AG10803 (cell line): ENCODE data around the gene PIGP.
"Not testable (repeated sequence)": the region's sequence is repeated elsewhere in the genome, so short reads cannot be mapped to it uniquely, and the experiment has no call there.

Source experiments
- DNase-seq: peaks from one replicate; pipeline ENCODE4 v3.0.0; 2010; ENCODE audit warnings: low read depth
- H3K4me3 ChIP-seq: 2 replicates; pipeline ENCODE4 v1.5.1; 2011; ENCODE audit warnings: mild to moderate bottlenecking, low read length, control low read depth
- CTCF ChIP-seq: conservative IDR thresholded peaks from 2 replicates; pipeline ENCODE4 v1.5.1; 2011; ENCODE audit warnings: mild to moderate bottlenecking, low read length, control low read depth, inconsistent platforms

Gene PIGP

GRCh38 chr21:37072988-37073416 is at the start of gene PIGP, which contains the start of gene TTC3:
Gene PIGP, minus strand, starts transcription at chr21:37073071. Its CDS starts 556 bp downstream, at chr21:37072515.
Gene TTC3, plus strand, starts transcription at chr21:37073254. Its CDS starts 14,004 bp downstream, at chr21:37087258.
- DNase-seq: peak; percentile 92
- TF ChIP-seq CTCF: no peak
- H3K4me3 ChIP-seq: peak within 1 kb of the TSS; percentile 89

- TF ChIP-seq CTCF: no peak
- H3K4me3 ChIP-seq: no peak overlapping the region
- no peak for DNase-seq
Measured at GRCh38 chr21:37119421-37120218, 46.7 kb upstream of the PIGP start.

GRCh38 chr21:37118187-37118826 is 45.4 kb upstream of the PIGP start:
- H3K4me3 ChIP-seq: no peak overlapping the region
- no peak for DNase-seq
- TF ChIP-seq CTCF: no peak

- TF ChIP-seq CTCF: no peak
- H3K4me3 ChIP-seq: no peak overlapping the region
- DNase-seq: no peak
Measured at GRCh38 chr21:37117204-37117603, 44.3 kb upstream of the PIGP start.

- not testable (repeated sequence) for DNase-seq, H3K4me3 ChIP-seq
Measured at GRCh38 chr21:37116459-37116858, 43.6 kb upstream of the PIGP start.

GRCh38 chr21:37114301-37114700 is 41.4 kb upstream of the PIGP start:
- H3K4me3 ChIP-seq, DNase-seq: not testable (repeated sequence)

GRCh38 chr21:37111029-37111428 is 38.2 kb upstream of the PIGP start:
- DNase-seq, H3K4me3 ChIP-seq: not testable (repeated sequence)

GRCh38 chr21:37106998-37107397 is 34.1 kb upstream of the PIGP start:
- TF ChIP-seq CTCF: no peak
- no peak for DNase-seq
- no peak overlapping the region for H3K4me3 ChIP-seq

GRCh38 chr21:37102746-37103145 is 29.9 kb upstream of the PIGP start:
- peak; percentile 11 for DNase-seq
- not testable (repeated sequence) for H3K4me3 ChIP-seq
